C4-2B (cell line): Measurements from ENCODE around the gene FOXJ1.

Source experiments
- ZFX ChIP-seq: fragments of 450-650 bp; IDR thresholded peaks from 2 replicates; pipeline ENCODE4 v1.6.1; 2017
- TF ChIP-seq, protein P1 (sequence below): fragments of 450-650 bp; conservative IDR thresholded peaks from 2 replicates; pipeline ENCODE4 v1.5.1; 2017; ENCODE audit warnings: mild to moderate bottlenecking

DNA sequence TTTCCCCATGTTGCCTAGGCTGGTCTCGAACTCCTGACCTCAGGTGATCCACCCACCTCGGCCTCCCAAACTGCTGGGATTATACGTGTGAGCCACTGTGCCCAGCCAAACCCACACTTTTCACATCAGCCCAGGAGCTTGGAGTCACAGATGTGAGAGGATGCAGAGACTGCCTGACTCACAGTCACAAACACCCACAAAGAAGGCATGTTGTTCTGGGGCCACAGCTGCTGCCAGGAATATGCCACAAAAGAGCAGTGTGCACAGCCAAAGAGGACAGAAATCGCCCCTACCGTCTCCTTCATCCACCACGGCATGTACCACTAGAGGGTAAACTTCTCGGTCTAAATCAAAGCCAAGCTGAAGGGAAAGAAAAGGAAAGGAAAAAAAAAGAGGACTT is 25.1 kb upstream of the FOXJ1 start:
- TF ChIP-seq, protein P1, sequence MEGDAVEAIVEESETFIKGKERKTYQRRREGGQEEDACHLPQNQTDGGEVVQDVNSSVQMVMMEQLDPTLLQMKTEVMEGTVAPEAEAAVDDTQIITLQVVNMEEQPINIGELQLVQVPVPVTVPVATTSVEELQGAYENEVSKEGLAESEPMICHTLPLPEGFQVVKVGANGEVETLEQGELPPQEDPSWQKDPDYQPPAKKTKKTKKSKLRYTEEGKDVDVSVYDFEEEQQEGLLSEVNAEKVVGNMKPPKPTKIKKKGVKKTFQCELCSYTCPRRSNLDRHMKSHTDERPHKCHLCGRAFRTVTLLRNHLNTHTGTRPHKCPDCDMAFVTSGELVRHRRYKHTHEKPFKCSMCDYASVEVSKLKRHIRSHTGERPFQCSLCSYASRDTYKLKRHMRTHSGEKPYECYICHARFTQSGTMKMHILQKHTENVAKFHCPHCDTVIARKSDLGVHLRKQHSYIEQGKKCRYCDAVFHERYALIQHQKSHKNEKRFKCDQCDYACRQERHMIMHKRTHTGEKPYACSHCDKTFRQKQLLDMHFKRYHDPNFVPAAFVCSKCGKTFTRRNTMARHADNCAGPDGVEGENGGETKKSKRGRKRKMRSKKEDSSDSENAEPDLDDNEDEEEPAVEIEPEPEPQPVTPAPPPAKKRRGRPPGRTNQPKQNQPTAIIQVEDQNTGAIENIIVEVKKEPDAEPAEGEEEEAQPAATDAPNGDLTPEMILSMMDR = no peak
- TF ChIP-seq ZFX = no peak
